ENCODE data around the gene CCDC188. TPM values are rescaled to one million over a fixed set of nuclear protein-coding genes. Genes with fewer than 3 reads are reported as not detected.

The CCDC188 gene
- total and polyA plus RNA-seq, 10 of the 15 experiments (the other 5 are each of a cell fraction or from before 2014, with no cell fraction given), result not detected

DNA sequence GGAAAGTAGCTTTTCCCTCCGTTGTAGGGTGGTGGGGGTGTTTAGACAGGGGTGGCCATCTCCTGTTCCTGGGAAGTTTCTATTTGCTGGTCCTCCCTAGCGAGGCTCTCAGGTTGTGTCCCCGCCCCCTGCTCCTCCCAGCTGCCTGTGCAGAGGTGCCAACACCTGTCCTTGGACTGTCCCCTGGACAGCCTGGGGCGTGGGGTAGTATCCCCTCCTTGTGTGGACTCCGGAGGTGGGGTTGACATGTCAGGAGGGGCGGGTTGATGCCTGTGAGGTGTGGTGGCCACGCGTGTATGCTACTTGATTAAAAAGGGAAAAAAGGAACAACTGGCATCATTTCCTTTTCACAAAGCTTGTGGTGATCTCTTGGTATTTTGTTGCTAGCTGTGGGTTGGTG, 49.2 kb downstream of the CCDC188 start:
- ChIA-PET POLR2A (no interaction called here), SMC1A (ENCODE audit: uncharacterized antibody, unreplicated experiment) (no interaction called here), CTCF (no interaction called here), RAD21 (ENCODE audit: unreplicated experiment) (no interaction called here)
- no peak overlapping the region for H3K27ac ChIP-seq (ENCODE audit: control insufficient read depth, insufficient read depth)
- H3K4me1 ChIP-seq (ENCODE audit: control insufficient read depth, insufficient read depth, low read length), result no peaks in the 10 kb centered on the region
- in situ Hi-C loops (cut with MboI), result no loop called here
- FAIRE-seq, result no peak
- H2AFZ ChIP-seq (ENCODE audit: control insufficient read depth, low read depth, low read length), result no peak overlapping the region
- H4K20me1 ChIP-seq (ENCODE audit: control insufficient read depth, insufficient read depth), result no peaks in the 10 kb centered on the region
- no TSS peak for BruUV-seq (replicated peaks)
- H3K79me2 ChIP-seq (ENCODE audit: control insufficient read depth, insufficient read depth, low read length), result no peaks in the 10 kb centered on the region
- no peak for TF ChIP-seq SREBF2 (IDR thresholded peaks at IDR 0.05; ENCODE audit: low read length)
- TF ChIP-seq, protein P1, sequence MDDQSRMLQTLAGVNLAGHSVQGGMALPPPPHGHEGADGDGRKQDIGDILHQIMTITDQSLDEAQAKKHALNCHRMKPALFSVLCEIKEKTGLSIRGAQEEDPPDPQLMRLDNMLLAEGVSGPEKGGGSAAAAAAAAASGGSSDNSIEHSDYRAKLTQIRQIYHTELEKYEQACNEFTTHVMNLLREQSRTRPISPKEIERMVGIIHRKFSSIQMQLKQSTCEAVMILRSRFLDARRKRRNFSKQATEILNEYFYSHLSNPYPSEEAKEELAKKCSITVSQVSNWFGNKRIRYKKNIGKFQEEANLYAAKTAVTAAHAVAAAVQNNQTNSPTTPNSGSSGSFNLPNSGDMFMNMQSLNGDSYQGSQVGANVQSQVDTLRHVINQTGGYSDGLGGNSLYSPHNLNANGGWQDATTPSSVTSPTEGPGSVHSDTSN (IDR thresholded peaks at IDR 0.05; ENCODE audit: insufficient replicate concordance, low read depth, low read length), result no peak
- TF ChIP-seq WRNIP1 (IDR thresholded peaks at IDR 0.05; ENCODE audit: borderline replicate concordance, low read depth, low read length), result no peak
- TF ChIP-seq, protein P2, sequence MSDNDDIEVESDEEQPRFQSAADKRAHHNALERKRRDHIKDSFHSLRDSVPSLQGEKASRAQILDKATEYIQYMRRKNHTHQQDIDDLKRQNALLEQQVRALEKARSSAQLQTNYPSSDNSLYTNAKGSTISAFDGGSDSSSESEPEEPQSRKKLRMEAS (IDR thresholded peaks at IDR 0.05; ENCODE audit: low read depth, low read length), result no peak
- TF ChIP-seq PAX8 (IDR thresholded peaks at IDR 0.05), result no peak
- TF ChIP-seq RAD21 (IDR thresholded peaks at IDR 0.05; ENCODE audit: insufficient read depth, low read depth, low read length), result no peak
- TF ChIP-seq BCL11A (IDR thresholded peaks at IDR 0.05; ENCODE audit: low read depth, low read length), result no peak
- TF ChIP-seq SMARCA5 (IDR thresholded peaks at IDR 0.05), result no peak
- TF ChIP-seq IKZF1 (conservative IDR thresholded peaks at IDR 0.05), result no peak
- TF ChIP-seq CBFB (IDR thresholded peaks at IDR 0.05; ENCODE audit: low read depth), result no peak
- no peak for TF ChIP-seq FOS (IDR thresholded peaks at IDR 0.05; ENCODE audit: borderline replicate concordance, extremely low read depth, insufficient read length)
- WGBS (ENCODE audit: insufficient coverage, insufficient replicate concordance, low lambda C conversion rate, missing lambda C conversion rate), result 70% methylated on average over 8 of the region's 8 CpGs
- H3K4me3 ChIP-seq, result no peak overlapping the region
- no peaks in the 10 kb centered on the region for H3K9me3 ChIP-seq (replicated peaks; ENCODE audit: control insufficient read depth, insufficient read depth, low read length)
- H3K9ac ChIP-seq (ENCODE audit: control insufficient read depth, insufficient read depth, low read length), result no peak overlapping the region
- H3K27me3 ChIP-seq (replicated peaks in 1 of 2; ENCODE audit: control insufficient read depth in 2 of 2, insufficient read depth in 2 of 2, low read length in 1 of 2), result no peaks in the 10 kb centered on the region
- no peak overlapping the region for H3K4me2 ChIP-seq (ENCODE audit: control insufficient read depth, insufficient read depth)
- ATAC-seq, result no peak
- intact Hi-C loops (cut with micrococcal nuclease; ENCODE audit: unreplicated experiment), result no loop called here
- peaks cover 12 to 28% of the 10 kb centered on the region in 2 experiments for H3K36me3 ChIP-seq (ENCODE audit: control insufficient read depth in 2 of 2, insufficient read depth in 2 of 2, low read length in 1 of 2)
- no peak for DNase-seq (ENCODE audit: low read depth, low spot score)

All from GM12878 (cell line).